Lung (tissue), 12 donors: ENCODE measurements around the gene MCF2L2. TPM values are rescaled to one million over a fixed set of nuclear protein-coding genes. Genes with fewer than 3 reads are reported as not detected.

Source experiments
- ATAC-seq: fragments of 200-7000 bp; cut with Tn5 transposase; one replicate; pipeline ENCODE4 v1.9.1; 2020; ENCODE audit warnings: moderate number of reproducible peaks; ENCODE audit not compliant: insufficient read depth, low FRiP score
- DNase-seq, 3 donors: peaks; one replicate each; pipeline ENCODE4 v3.0.0-alpha.2; 2013 to 2017
- H3K27ac ChIP-seq, 2 donors: one replicate each; pipeline ENCODE4 v1.5.1; 2013; ENCODE audit warnings: mild to moderate bottlenecking in 2 of 2, moderate library complexity in 2 of 2, control low read depth in 1 of 2, inconsistent platforms in 1 of 2, low read depth in 1 of 2, low read length in 1 of 2
- H3K27me3 ChIP-seq, 3 donors: one replicate each; pipeline ENCODE4 v1.5.1; 2013; ENCODE audit warnings: low read length in 2 of 3; ENCODE audit not compliant: control insufficient read depth in 3 of 3, insufficient read depth in 3 of 3
- H3K36me3 ChIP-seq, 4 donors: one replicate each; pipeline ENCODE4 v1.5.1; 2013; ENCODE audit warnings: low read length in 4 of 4, mild to moderate bottlenecking in 1 of 4, moderate library complexity in 1 of 4; ENCODE audit not compliant: control insufficient read depth in 4 of 4, insufficient read depth in 4 of 4
- H3K4me1 ChIP-seq, 5 donors: one replicate each; pipeline ENCODE4 v1.5.1; 2013; ENCODE audit warnings: low read length in 5 of 5, mild to moderate bottlenecking in 2 of 5, moderate library complexity in 1 of 5; ENCODE audit not compliant: control insufficient read depth in 5 of 5, insufficient read depth in 5 of 5
- H3K4me3 ChIP-seq: one replicate; pipeline ENCODE4 v1.5.1; 2013; ENCODE audit warnings: mild to moderate bottlenecking, control low read depth, moderate library complexity
- H3K9ac ChIP-seq, 2 donors: one replicate each; pipeline ENCODE4 v1.5.1; 2013; ENCODE audit warnings: low read length in 2 of 2, control low read depth in 1 of 2; ENCODE audit not compliant: insufficient read depth in 1 of 2
- H3K9me3 ChIP-seq, 4 donors: one replicate each; pipeline ENCODE4 v1.5.1; 2013; ENCODE audit warnings: low read length in 3 of 4, mild to moderate bottlenecking in 1 of 4, moderate library complexity in 1 of 4; ENCODE audit not compliant: control insufficient read depth in 4 of 4, insufficient read depth in 3 of 4
- CTCF ChIP-seq: IDR thresholded peaks from 2 replicates; pipeline ENCODE4 v1.5.1; 2012; ENCODE audit warnings: mild to moderate bottlenecking; ENCODE audit errors: control extremely low read depth, extremely low read depth
- WGBS, 2 donors: extraction: QIAGEN DNeasy Blood & Tissue Kit; methylation state at CpG; one replicate each; pipeline ENCODE4 v1.1.7; 2013; 5-methylcytosine and 5-hydroxymethylcytosine counted together
- polyA plus RNA-seq, 2 donors: library from polyadenylated mRNA; stranded (reverse); fragments of 200-250 nt; gene quantifications; one replicate each; pipeline ENCODE4 v1.2.1, GENCODE V29; 2013
- total RNA-seq, 2 donors: library from RNA; depleted of rRNA in 1 of 2; stranded (reverse); fragments of >200 nt in 1 of 2; gene quantifications; one replicate each; pipeline ENCODE4 v1.2.1, GENCODE V29; 2014 to 2021
- donor health status: control.
- donor health status: control.
- donor health status: Bipolar disorder and iron deficiency.
- donor health status: healthy.
- donor health status: DM: yes; HTN: yes; CAD: no.

Gene MCF2L2
- total and polyA plus RNA-seq, 4 donors, result 0.26 to 1.7 (median 1.0) TPM

- Histone ChIP-seq H3K27me3 (no peaks in the 10 kb centered on the region), H3K27ac (no peak overlapping the region), H3K9ac (no peak overlapping the region), H3K4me1 (peaks cover 0 to 6% (median 0%) of the 10 kb centered on the region in 5 donors), H3K36me3 (no peaks in the 10 kb centered on the region), H3K4me3 (no peak overlapping the region), H3K9me3 (no peaks in the 10 kb centered on the region)
- DNase-seq (no peak), ATAC-seq (no peak)
- no peak for TF ChIP-seq CTCF
- WGBS, 2 donors, result 81% methylated on average over 6 of the region's 6 CpGs
These were observed 127.3 kb downstream of the MCF2L2 start for GRCh38 chr3:183300996-183301562.

- WGBS, 2 donors, result 97 to 98% methylated on average over 4 of the region's 4 CpGs
- Histone ChIP-seq H3K36me3 (no peaks in the 10 kb centered on the region), H3K9ac (no peak overlapping the region), H3K27ac (no peak overlapping the region), H3K4me1 (peaks cover 0 to 8% (median 0%) of the 10 kb centered on the region in 5 donors), H3K9me3 (no peaks in the 10 kb centered on the region), H3K27me3 (no peaks in the 10 kb centered on the region), H3K4me3 (no peak overlapping the region)
- no peak for ATAC-seq
- no peak for DNase-seq
- no peak for TF ChIP-seq CTCF
These were observed 128.4 kb downstream of the MCF2L2 start for GRCh38 chr3:183299976-183300375.

DNA sequence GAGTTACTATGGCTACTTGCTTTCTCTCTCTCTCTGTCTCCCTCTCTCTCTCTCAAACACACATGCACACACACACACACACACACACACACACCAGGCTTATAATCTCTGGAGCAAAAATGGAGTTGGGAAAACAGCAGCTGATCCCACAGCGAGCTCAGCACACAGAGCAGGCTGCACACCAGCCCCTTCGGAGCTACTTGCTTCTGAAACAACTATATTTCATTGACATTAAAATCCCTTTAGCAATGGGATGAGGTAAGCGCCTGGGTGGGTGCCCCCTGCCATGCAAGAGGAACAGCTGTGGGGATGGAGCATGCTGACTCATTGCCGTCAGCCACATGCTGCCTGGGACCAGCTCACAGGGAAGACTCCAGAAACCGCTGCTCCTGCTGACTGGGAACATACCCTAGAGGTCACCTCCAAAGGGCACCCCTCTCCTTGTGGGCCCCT, 129.7 kb downstream of the MCF2L2 start:
- Histone ChIP-seq H3K27me3 (no peaks in the 10 kb centered on the region), H3K9ac (no peak overlapping the region), H3K27ac (no peak overlapping the region), H3K36me3 (no peaks in the 10 kb centered on the region), H3K4me1 (peaks cover 0 to 8% (median 0%) of the 10 kb centered on the region in 5 donors), H3K4me3 (no peak overlapping the region), H3K9me3 (no peaks in the 10 kb centered on the region)
- ATAC-seq, result peak; percentile 34
- peak; percentile 26 to 42 (median 35) for DNase-seq
- WGBS, 2 donors, result 37 to 61% methylated on average over 5 of the region's 5 CpGs
- TF ChIP-seq CTCF, result no peak

GRCh38 chr3:183296944-183297343, 131.5 kb downstream of the MCF2L2 start:
- no peaks in the 10 kb centered on the region for H3K27me3 ChIP-seq
- TF ChIP-seq CTCF, result no peak
- H3K4me1 ChIP-seq, result peaks cover 0 to 8% (median 0%) of the 10 kb centered on the region in 5 donors
- no peak overlapping the region for H3K4me3 ChIP-seq
- no peaks in the 10 kb centered on the region for H3K9me3 ChIP-seq
- DNase-seq (no peak), ATAC-seq (peak; percentile 48)
- 70 to 71% methylated on average over 12 of the region's 12 CpGs for WGBS, 2 donors
- H3K9ac ChIP-seq, result no peak overlapping the region
- no peaks in the 10 kb centered on the region for H3K36me3 ChIP-seq
- H3K27ac ChIP-seq, result peak overlapping the region in 1 of 2 donors; percentile 56
